CD14-positive monocyte (primary cell): ENCODE data around the gene SIDT1. TPM values are rescaled to one million over a fixed set of nuclear protein-coding genes. Genes with fewer than 3 reads are reported as not detected.

Experiments
- DNase-seq, 3 donors: peaks; one replicate each; pipeline ENCODE4 v3.0.0-alpha.2; 2011 to 2022
- H2AFZ ChIP-seq: 2 replicates; pipeline ENCODE4 v1.6.0; 2012; ENCODE audit warnings: mild to moderate bottlenecking, low read depth, low read length, inconsistent platforms; ENCODE audit not compliant: insufficient read depth, poor library complexity, severe bottlenecking
- H3K27ac ChIP-seq, 2 donors: 1 replicate in 1 of 2; 2 replicates in 1 of 2; pipeline ENCODE4 v1.5.1; 2012 to 2013; ENCODE audit warnings: low read length in 2 of 2, control low read depth in 1 of 2, inconsistent platforms in 1 of 2, low read depth in 1 of 2, mild to moderate bottlenecking in 1 of 2
- H3K27me3 ChIP-seq, 2 donors: one replicate each; pipeline versions ENCODE4 v1.6.0 to v1.6.1; 2011 to 2013; ENCODE audit warnings: low read length in 2 of 2; ENCODE audit not compliant: control insufficient read depth in 2 of 2, insufficient read depth in 2 of 2
- H3K36me3 ChIP-seq, 2 donors: replicated peaks in 1 of 2; 1 replicate in 1 of 2; 2 replicates in 1 of 2; pipeline versions ENCODE4 v1.5.1 to v1.6.1; 2012 to 2013; ENCODE audit warnings: low read length in 2 of 2, control low read depth in 1 of 2, inconsistent platforms in 1 of 2, mild to moderate bottlenecking in 1 of 2; ENCODE audit not compliant: insufficient read depth in 2 of 2, control insufficient read depth in 1 of 2
- H3K4me1 ChIP-seq, 2 donors: 1 replicate in 1 of 2; 2 replicates in 1 of 2; pipeline versions ENCODE4 v1.5.1 to v1.6.1; 2012 to 2013; ENCODE audit warnings: low read length in 2 of 2, control low read depth in 1 of 2, inconsistent platforms in 1 of 2, mild to moderate bottlenecking in 1 of 2, moderate library complexity in 1 of 2; ENCODE audit not compliant: insufficient read depth in 2 of 2, control insufficient read depth in 1 of 2
- H3K4me2 ChIP-seq: replicated peaks from 2 replicates; pipeline ENCODE3; 2012; ENCODE audit warnings: low read length, moderate library complexity, mild to moderate bottlenecking; ENCODE audit not compliant: poor library complexity, severe bottlenecking; ENCODE audit errors: extremely low read depth
- H3K4me3 ChIP-seq, 3 experiments: fragments of 200-600 bp in 1 of 3; sonication (generic) in 1 of 3; replicated peaks in 1 of 3; 1 replicate in 2 of 3; 2 replicates in 1 of 3; pipeline ENCODE4 v1.5.1; 2011 to 2013; ENCODE audit warnings: low read length in 3 of 3, mild to moderate bottlenecking in 3 of 3, control low read depth in 2 of 3, low read depth in 2 of 3, inconsistent platforms in 1 of 3, moderate library complexity in 1 of 3
- H3K79me2 ChIP-seq: 2 replicates; pipeline ENCODE4 v1.6.0; 2012; ENCODE audit warnings: mild to moderate bottlenecking, control low read depth, inconsistent platforms, low read length, moderate library complexity; ENCODE audit not compliant: insufficient read depth
- H3K9ac ChIP-seq: 2 replicates; pipeline ENCODE4 v1.6.0; 2017; ENCODE audit warnings: low read length, mild to moderate bottlenecking; ENCODE audit not compliant: insufficient read depth, poor library complexity, severe bottlenecking
- H3K9me3 ChIP-seq, 2 donors: replicated peaks in 1 of 2; 1 replicate in 1 of 2; 2 replicates in 1 of 2; pipeline versions ENCODE4 v1.5.1 to v1.6.1; 2012 to 2013; ENCODE audit warnings: low read length in 2 of 2, control low read depth in 1 of 2; ENCODE audit not compliant: control insufficient read depth in 1 of 2, insufficient read depth in 1 of 2
- H4K20me1 ChIP-seq: 2 replicates; pipeline ENCODE4 v1.6.0; 2012; ENCODE audit warnings: mild to moderate bottlenecking, low read length, control low read depth, moderate library complexity; ENCODE audit not compliant: insufficient read depth
- H3K27ac Mint-ChIP-seq, 7 donors: one replicate each; pipeline ENCODE4 v1.8.0; 2020; ENCODE audit warnings: mild to moderate bottlenecking in 7 of 7, mixed read lengths in 7 of 7, moderate library complexity in 6 of 7, inconsistent platforms in 2 of 7
- H3K27me3 Mint-ChIP-seq, 3 donors: one replicate each; pipeline ENCODE4 v1.8.0; 2021 to 2022; ENCODE audit warnings: low read depth in 3 of 3, mild to moderate bottlenecking in 3 of 3, mixed read lengths in 3 of 3, moderate library complexity in 3 of 3, inconsistent platforms in 1 of 3
- H3K36me3 Mint-ChIP-seq, 2 donors: one replicate each; pipeline ENCODE4 v1.8.0; 2020; ENCODE audit warnings: mixed read lengths in 2 of 2, inconsistent platforms in 1 of 2, mild to moderate bottlenecking in 1 of 2
- H3K4me1 Mint-ChIP-seq: one replicate; pipeline ENCODE4 v1.8.0; 2020; ENCODE audit warnings: mild to moderate bottlenecking, mixed read lengths
- H3K4me3 Mint-ChIP-seq, 2 donors: one replicate each; pipeline ENCODE4 v1.8.0; 2020; ENCODE audit warnings: mild to moderate bottlenecking in 2 of 2, mixed read lengths in 2 of 2, moderate library complexity in 1 of 2
- H3K9me3 Mint-ChIP-seq, 7 donors: one replicate each; pipeline ENCODE4 v1.8.0; 2020 to 2022; ENCODE audit warnings: mixed read lengths in 7 of 7, mild to moderate bottlenecking in 6 of 7, moderate library complexity in 6 of 7, inconsistent platforms in 2 of 7
- CTCF ChIP-seq: fragments of 200-600 bp; IDR thresholded peaks from one replicate; pipeline ENCODE4 v1.8.0; 2022; ENCODE audit warnings: antibody characterized with exemption, mild to moderate bottlenecking
- WGBS: methylation state at CpG from one replicate; pipeline ENCODE4 v1.1.5; 2013; ENCODE audit warnings: missing lambda C conversion rate; ENCODE audit not compliant: insufficient coverage; 5-methylcytosine and 5-hydroxymethylcytosine counted together
- intact Hi-C, 2 donors: fragments of 100-400 bp; cut with micrococcal nuclease; formaldehyde crosslinking; loops; one replicate each; pipeline versions ENCODE4 v1.15.0 to v1.15.1; 2023
- polyA plus RNA-seq, 3 donors: library from polyadenylated mRNA; depleted of rRNA in 1 of 3; unstranded in 2 of 3; stranded (reverse) in 1 of 3; fragments of 300-500 nt in 2 of 3; fragments of >200 nt in 1 of 3; fragmentation: Illumina TruSeq in 2 of 3; gene quantifications; 1 replicate in 2 of 3; 2 replicates in 1 of 3; pipeline ENCODE4 v1.2.3, GENCODE V29; 2012 to 2021

The SIDT1 gene
- polyA plus RNA-seq, 3 donors: 3.2 to 7.1 (median 4.0) TPM

GRCh38 chr3:113659101-113659541 lies 126.8 kb downstream of the SIDT1 start:
- no peaks in the 10 kb centered on the region for H3K9me3 ChIP-seq
- no peaks in the 10 kb centered on the region for H3K27me3 ChIP-seq
- no peak for DNase-seq
- intact Hi-C loops: no loop called here
- no peak overlapping the region for H3K4me2 ChIP-seq
- no peaks in the 10 kb centered on the region for H3K79me2 ChIP-seq
- no peak overlapping the region for H3K9ac ChIP-seq
- H3K27ac Mint-ChIP-seq: no peak overlapping the region
- no CpG with 5 or more reads among the region's 1 CpG for WGBS
- no peaks in the 10 kb centered on the region for H3K27me3 Mint-ChIP-seq
- no peak overlapping the region for H3K4me3 Mint-ChIP-seq
- no peak for TF ChIP-seq CTCF
- H3K36me3 Mint-ChIP-seq: peaks cover 66 to 82% of the 10 kb centered on the region in 2 donors
- H3K4me1 Mint-ChIP-seq: no peaks in the 10 kb centered on the region
- H3K4me1 ChIP-seq: no peaks in the 10 kb centered on the region
- no peaks in the 10 kb centered on the region for H4K20me1 ChIP-seq
- H2AFZ ChIP-seq: no peak overlapping the region
- peaks cover 0 to 5% (median 0%) of the 10 kb centered on the region in 7 donors for H3K9me3 Mint-ChIP-seq
- no peak overlapping the region for H3K4me3 ChIP-seq
- H3K27ac ChIP-seq: no peak overlapping the region
- peaks cover 37 to 81% of the 10 kb centered on the region in 2 donors for H3K36me3 ChIP-seq

GRCh38 chr3:113659996-113660395 lies 127.6 kb downstream of the SIDT1 start:
- no peak overlapping the region for H3K4me2 ChIP-seq
- H2AFZ ChIP-seq: no peak overlapping the region
- no peaks in the 10 kb centered on the region for H3K79me2 ChIP-seq
- DNase-seq: no peak
- no peaks in the 10 kb centered on the region for H3K4me1 ChIP-seq
- WGBS: 100% methylated on average over 1 of the region's 1 CpG
- H3K9ac ChIP-seq: no peak overlapping the region
- peak overlapping the region in 2 of 7 donors; percentile 2 to 22 for H3K27ac Mint-ChIP-seq
- no peaks in the 10 kb centered on the region for H3K27me3 Mint-ChIP-seq
- no peak overlapping the region for H3K4me3 Mint-ChIP-seq
- H3K36me3 ChIP-seq: peaks cover 40 to 83% of the 10 kb centered on the region in 2 donors
- no peaks in the 10 kb centered on the region for H3K27me3 ChIP-seq
- no peaks in the 10 kb centered on the region for H4K20me1 ChIP-seq
- peaks cover 71 to 83% of the 10 kb centered on the region in 2 donors for H3K36me3 Mint-ChIP-seq
- no peaks in the 10 kb centered on the region for H3K9me3 ChIP-seq
- no peak for TF ChIP-seq CTCF
- intact Hi-C loops: no loop called here
- no peak overlapping the region for H3K27ac ChIP-seq
- peaks cover 1% of the 10 kb centered on the region for H3K4me1 Mint-ChIP-seq
- H3K4me3 ChIP-seq: no peak overlapping the region
- H3K9me3 Mint-ChIP-seq: peaks cover 0 to 5% (median 0%) of the 10 kb centered on the region in 7 donors
